ENCODE measurements around the gene EIF3F. TPM values are rescaled to one million over a fixed set of nuclear protein-coding genes. Genes with fewer than 3 reads are reported as not detected.

EIF3F gene
- total and polyA plus RNA-seq, 2 of the 4 experiments (the other 2 are of a cell fraction), result 279 to 306 TPM

DNA sequence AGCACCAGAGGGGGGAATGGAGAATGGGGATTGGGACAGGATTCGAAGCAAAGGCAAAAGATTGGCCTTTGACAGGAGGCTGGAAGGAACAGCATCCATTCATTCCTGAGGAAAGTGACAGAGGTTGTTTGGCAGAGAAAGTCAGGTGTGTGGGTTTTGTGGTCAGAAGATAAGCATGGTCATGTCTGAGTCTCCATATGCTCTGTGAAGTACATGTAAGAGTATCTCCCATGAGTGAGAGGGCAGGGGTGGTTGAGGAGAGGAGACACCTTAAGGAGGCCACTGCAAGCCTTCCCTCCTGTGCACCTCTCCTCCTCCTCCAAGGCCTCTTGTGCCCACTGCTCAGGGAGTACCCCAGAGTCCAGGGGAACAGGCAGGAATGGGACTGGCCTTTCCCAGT is 20.0 kb upstream of the EIF3F start:
- Histone ChIP-seq H3K4ac (ENCODE audit: low read depth, low read length) (peak overlapping the region; percentile 95), H3K18ac (ENCODE audit: low read depth, low read length) (peak overlapping the region; percentile 70; the same call in 1 of the 2 replicates), H3K9ac (ENCODE audit: low read depth, low read length) (no peak overlapping the region), H3K27ac (ENCODE audit: insufficient read depth, low read length) (peak overlapping the region; percentile 11; the same call in 1 of the 2 replicates), H3K9me1 (ENCODE audit: insufficient read depth, low read length) (peaks cover 13% of the 10 kb centered on the region), H2BK20ac (ENCODE audit: low read depth, low read length) (peak overlapping the region; percentile 95), H3K4me3 (ENCODE audit: insufficient read depth, low read depth, low read length) (no peak overlapping the region), H4K91ac (ENCODE audit: insufficient read depth, low read depth, low read length) (peak overlapping the region; percentile 92), H4K20me1 (ENCODE audit: insufficient read depth, low read length) (no peaks in the 10 kb centered on the region), H3K14ac (replicated peaks; ENCODE audit: low read depth, low read length) (peak overlapping the region; percentile 93), H3K56ac (ENCODE audit: extremely low read depth, insufficient read depth, low read length) (no peak overlapping the region), H3K27me3 (ENCODE audit: control insufficient read depth, insufficient read depth, low read length) (no peaks in the 10 kb centered on the region), H2AK9ac (replicated peaks; ENCODE audit: low read depth, low read length, poor library complexity) (peak overlapping the region; percentile 80), H3K4me1 (ENCODE audit: control insufficient read depth, insufficient read depth, low read length) (peaks cover 32% of the 10 kb centered on the region), H3K79me1 (ENCODE audit: low read depth in 1 of 2, low read length in 2 of 2) (peaks cover 0 to 19% of the 10 kb centered on the region in 2 experiments; a peak in 2 of 4 replicates), H2BK5ac (ENCODE audit: low read depth, low read length, poor library complexity, severe bottlenecking) (peak overlapping the region; percentile 98), H4K8ac (ENCODE audit: low read depth in 2 of 2, low read length in 2 of 2) (peak overlapping the region; percentile 68 to 76), H3K36me3 (ENCODE audit: control insufficient read depth, insufficient read depth, low read length) (no peaks in the 10 kb centered on the region), H2BK15ac (ENCODE audit: low read depth, low read length) (peak overlapping the region; percentile 99), H2AK5ac (ENCODE audit: low read depth, low read length) (peak overlapping the region; percentile 81), H3K4me2 (ENCODE audit: low read depth, low read length) (no peak overlapping the region), H2AFZ (replicated peaks; ENCODE audit: low read length, poor library complexity) (peak overlapping the region; percentile 17), H2BK120ac (ENCODE audit: low read depth, low read length) (peak overlapping the region; percentile 97), H3K23ac (ENCODE audit: low read depth, low read length) (peak overlapping the region; percentile 91), H4K5ac (ENCODE audit: low read depth, low read length) (peak overlapping the region; percentile 88; the same call in 1 of the 2 replicates), H3K9me3 (ENCODE audit: control insufficient read depth, insufficient read depth, low read length) (no peaks in the 10 kb centered on the region)
- no TSS peak for BruUV-seq (replicated peaks)
- ChIA-PET CTCF (interaction anchor here (2.5 kb wide), 1 partner anchor 20 kb away, joined by 9 read pairs; the partner anchor contains the start of gene EIF3F), POLR2A (ENCODE audit: unreplicated experiment) (no interaction called here)
- peak; percentile 52 for DNase-seq
- dilution Hi-C loops (cut with HindIII; ENCODE audit: low sequenced_read_pairs, unreplicated experiment), result no loop called here
- in situ Hi-C loops (cut with MboI; ENCODE audit: low sequenced_read_pairs), result no loop called here
- ATAC-seq (ENCODE audit: low read depth), result no peak
- WGBS, 2 experiments (ENCODE audit: extremely low coverage in 2 of 2, insufficient read length in 1 of 2), result 100% methylated on average over 1 of the region's 1 CpG; no CpG with 5 or more reads in 1 of the 2 experiments
- intact Hi-C loops (cut with micrococcal nuclease), result loop anchor here (5.0 kb wide), 1 partner anchor 75 kb away; no protein-coding TSS in a partner anchor
- no peak for TF ChIP-seq CHD1 (IDR thresholded peaks at IDR 0.05; ENCODE audit: low read depth, low read length)
